ENCODE data around the gene ARHGAP15.

DNA sequence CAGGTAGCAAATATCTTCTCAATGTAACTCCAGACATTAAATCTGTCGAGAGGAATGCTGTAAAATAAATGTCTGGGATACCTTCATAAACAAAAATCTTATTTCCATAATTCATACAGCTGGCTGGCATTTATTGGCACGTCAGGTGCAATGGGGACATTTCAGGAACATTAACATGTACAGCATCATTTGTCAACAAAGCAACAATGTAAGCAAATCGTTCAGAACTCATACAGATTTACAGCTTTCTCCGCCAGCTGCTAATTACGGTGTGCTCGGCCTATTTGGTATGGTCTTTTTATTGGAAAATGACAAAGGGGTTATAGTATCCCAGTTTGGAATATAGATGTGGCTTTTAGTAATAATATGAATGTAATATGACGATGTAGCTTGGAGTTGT lies 464.9 kb downstream of the ARHGAP15 start:
- TF ChIP-seq POLR2A (IDR thresholded peaks at IDR 0.05): no peak
- TF ChIP-seq, protein P1, sequence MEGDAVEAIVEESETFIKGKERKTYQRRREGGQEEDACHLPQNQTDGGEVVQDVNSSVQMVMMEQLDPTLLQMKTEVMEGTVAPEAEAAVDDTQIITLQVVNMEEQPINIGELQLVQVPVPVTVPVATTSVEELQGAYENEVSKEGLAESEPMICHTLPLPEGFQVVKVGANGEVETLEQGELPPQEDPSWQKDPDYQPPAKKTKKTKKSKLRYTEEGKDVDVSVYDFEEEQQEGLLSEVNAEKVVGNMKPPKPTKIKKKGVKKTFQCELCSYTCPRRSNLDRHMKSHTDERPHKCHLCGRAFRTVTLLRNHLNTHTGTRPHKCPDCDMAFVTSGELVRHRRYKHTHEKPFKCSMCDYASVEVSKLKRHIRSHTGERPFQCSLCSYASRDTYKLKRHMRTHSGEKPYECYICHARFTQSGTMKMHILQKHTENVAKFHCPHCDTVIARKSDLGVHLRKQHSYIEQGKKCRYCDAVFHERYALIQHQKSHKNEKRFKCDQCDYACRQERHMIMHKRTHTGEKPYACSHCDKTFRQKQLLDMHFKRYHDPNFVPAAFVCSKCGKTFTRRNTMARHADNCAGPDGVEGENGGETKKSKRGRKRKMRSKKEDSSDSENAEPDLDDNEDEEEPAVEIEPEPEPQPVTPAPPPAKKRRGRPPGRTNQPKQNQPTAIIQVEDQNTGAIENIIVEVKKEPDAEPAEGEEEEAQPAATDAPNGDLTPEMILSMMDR (IDR thresholded peaks at IDR 0.05): no peak
